Right kidney (tissue), 1 donor: ENCODE measurements around the gene TMEM9B.

ENCODE experiments used
- DNase-seq: peaks from one replicate; pipeline ENCODE4 v3.0.0-alpha.2; 2016

TMEM9B gene

GRCh38 chr11:8932564-8933180 lies 31.6 kb downstream of the TMEM9B start, which contains the start of gene C11orf16:
Gene C11orf16, minus strand, starts transcription at chr11:8932947. Its CDS starts 639 bp downstream, at chr11:8932308.
- DNase-seq, result no peak

- DNase-seq, result no peak
Measured at GRCh38 chr11:8930456-8931175, 33.6 kb downstream of the TMEM9B start.

- no peak for DNase-seq
Measured at GRCh38 chr11:8928981-8929615, 35.1 kb downstream of the TMEM9B start.

GRCh38 chr11:8928205-8928604 lies 36.0 kb downstream of the TMEM9B start:
- DNase-seq, result no peak

GRCh38 chr11:8927233-8927632 lies 37.0 kb downstream of the TMEM9B start:
- DNase-seq, result no peak

GRCh38 chr11:8926236-8926635 lies 38.0 kb downstream of the TMEM9B start:
- DNase-seq, result no peak

GRCh38 chr11:8925711-8926110 lies 38.5 kb downstream of the TMEM9B start:
- DNase-seq, result no peak

- DNase-seq, result no peak
Measured at GRCh38 chr11:8922691-8923090, 41.6 kb downstream of the TMEM9B start.

- no peak for DNase-seq
Measured at GRCh38 chr11:8917157-8917825, 47.0 kb downstream of the TMEM9B start.

GRCh38 chr11:8914661-8915018 lies 49.6 kb downstream of the TMEM9B start:
- DNase-seq, result no peak

- no peak for DNase-seq
Measured at GRCh38 chr11:8913961-8914660, 50.1 kb downstream of the TMEM9B start.

- peak; percentile 98 for DNase-seq
Measured at GRCh38 chr11:8911029-8911823, 53.0 kb downstream of the TMEM9B start, which contains the start of gene AKIP1. Gene AKIP1, plus strand, starts transcription at chr11:8911189. Its CDS starts 261 bp downstream, at chr11:8911450.

GRCh38 chr11:8910649-8911026 lies 53.6 kb downstream of the TMEM9B start:
- no peak for DNase-seq

GRCh38 chr11:8908099-8908498 lies 56.1 kb downstream of the TMEM9B start:
- DNase-seq, result no peak

- no peak for DNase-seq
Measured at GRCh38 chr11:8907116-8907515, 57.1 kb downstream of the TMEM9B start.

GRCh38 chr11:8905528-8906165 lies 58.6 kb downstream of the TMEM9B start:
- DNase-seq, result no peak

GRCh38 chr11:8899119-8899753 lies 65.0 kb downstream of the TMEM9B start:
- no peak for DNase-seq
